Cardiac fibroblast (primary cell): ENCODE measurements around the gene GOLGA8S.
"Not testable (repeated sequence)": the region's sequence is repeated elsewhere in the genome, so short reads cannot be mapped to it uniquely, and the experiment has no call there.

Experiments
- DNase-seq, 2 donors: peaks; one replicate each; pipeline versions ENCODE4 v3.0.0 to v3.0.0-alpha.2; 2010; ENCODE audit warnings: low read depth in 2 of 2
- H3K4me3 ChIP-seq, 2 donors: replicated peaks in 1 of 2; 1 replicate in 1 of 2; 2 replicates in 1 of 2; pipeline ENCODE4 v1.5.1; 2011; ENCODE audit warnings: low read depth in 2 of 2, low read length in 2 of 2, mild to moderate bottlenecking in 2 of 2, moderate library complexity in 1 of 2
- CTCF ChIP-seq: IDR thresholded peaks from one replicate; pipeline ENCODE4 v1.5.1; 2011; ENCODE audit warnings: low read depth, mild to moderate bottlenecking, low read length, inconsistent platforms

GOLGA8S gene

GRCh38 chr15:23401627-23402026 lies 47.1 kb downstream of the GOLGA8S start:
- no peak for DNase-seq
- no peak overlapping the region for H3K4me3 ChIP-seq
- no peak for TF ChIP-seq CTCF

GRCh38 chr15:23402140-23402539 lies 47.6 kb downstream of the GOLGA8S start:
- TF ChIP-seq CTCF: no peak
- DNase-seq: no peak
- no peak overlapping the region for H3K4me3 ChIP-seq

- TF ChIP-seq CTCF: no peak
- DNase-seq: no peak
- no peak overlapping the region for H3K4me3 ChIP-seq
Observed at GRCh38 chr15:23402544-23402943, 48.0 kb downstream of the GOLGA8S start.

- TF ChIP-seq CTCF: no peak
- DNase-seq: no peak
- no peak overlapping the region for H3K4me3 ChIP-seq
Observed at GRCh38 chr15:23403550-23403949, 49.0 kb downstream of the GOLGA8S start.

- DNase-seq: no peak
- H3K4me3 ChIP-seq: no peak overlapping the region
- no peak for TF ChIP-seq CTCF
Observed at GRCh38 chr15:23411841-23412240, 57.3 kb downstream of the GOLGA8S start.

GRCh38 chr15:23412881-23413600 lies 58.5 kb downstream of the GOLGA8S start:
- not testable (repeated sequence) for H3K4me3 ChIP-seq, DNase-seq
